HEK293 (cell line): ENCODE measurements around the gene PANK4.

ENCODE experiments used
- CTCF ChIA-PET: fragments of 350-600 bp; formaldehyde crosslinking; extraction: SDS; loops from one replicate; lab custom pipeline; 2021; ENCODE audit warnings: antibody characterized with exemption; lab: Yijun Ruan, JAX
- POLR2A ChIA-PET: fragments of 300-600 bp; formaldehyde crosslinking; extraction: SDS; loops from one replicate; lab custom pipeline; 2020; ENCODE audit warnings: antibody characterized with exemption, inconsistent platforms; lab: Yijun Ruan, JAX
- H3K27ac ChIP-seq: fragments of 200-500 bp; sonication (Bioruptor generic); 2 replicates; pipeline ENCODE4 v1.5.1; 2014; ENCODE audit warnings: low read depth, low read length, control low read depth, inconsistent platforms; ENCODE audit errors: extremely low read depth
- H3K36me3 ChIP-seq, 2 experiments: fragments of 200-500 bp in 1 of 2; sonication (Bioruptor generic) in 1 of 2; 1 replicate in 1 of 2; 2 replicates in 1 of 2; pipeline ENCODE4 v1.5.1; 2014 to 2017; ENCODE audit warnings: inconsistent platforms in 2 of 2, low read length in 2 of 2; ENCODE audit not compliant: control insufficient read depth in 2 of 2, insufficient read depth in 1 of 2
- H3K4me1 ChIP-seq: fragments of 200-500 bp; sonication (Bioruptor generic); 2 replicates; pipeline ENCODE4 v1.5.1; 2014; ENCODE audit warnings: mild to moderate bottlenecking, low read length, inconsistent platforms; ENCODE audit not compliant: control insufficient read depth, insufficient read depth
- H3K4me3 ChIP-seq: 2 replicates; pipeline ENCODE4 v1.5.1; 2011; ENCODE audit warnings: low read depth, mild to moderate bottlenecking, control low read depth, low read length, moderate library complexity
- H3K9me3 ChIP-seq: fragments of 200-500 bp; sonication (Bioruptor generic); 2 replicates; pipeline ENCODE4 v1.5.1; 2014; ENCODE audit warnings: low read depth, low read length, inconsistent platforms; ENCODE audit not compliant: control insufficient read depth, insufficient read depth
- BCL11A ChIP-seq: fragments of 450-650 bp; formaldehyde crosslinking; IDR thresholded peaks from 2 replicates; pipeline ENCODE4 v1.5.1; 2016; ENCODE audit warnings: low read depth, missing biosample characterization, missing genetic modification characterization
- KLF10 ChIP-seq: fragments of 450-650 bp; IDR thresholded peaks from 2 replicates; pipeline ENCODE4 v1.5.1; 2018; ENCODE audit warnings: missing biosample characterization, mild to moderate bottlenecking, missing genetic modification characterization
- MYNN ChIP-seq: fragments of 450-650 bp; formaldehyde crosslinking; IDR thresholded peaks from 2 replicates; pipeline ENCODE4 v1.5.1; 2016; ENCODE audit warnings: missing biosample characterization, missing genetic modification characterization, borderline replicate concordance
- PRDM1 ChIP-seq: fragments of 450-650 bp; formaldehyde crosslinking; IDR thresholded peaks from 2 replicates; pipeline ENCODE4; 2016; ENCODE audit warnings: missing biosample characterization, missing genetic modification characterization
- RBAK ChIP-seq: fragments of 450-650 bp; formaldehyde crosslinking; IDR thresholded peaks from 2 replicates; pipeline ENCODE4 v1.5.1; 2016; ENCODE audit warnings: missing biosample characterization, missing genetic modification characterization
- SP3 ChIP-seq: fragments of 450-650 bp; formaldehyde crosslinking; IDR thresholded peaks from 2 replicates; pipeline ENCODE4 v1.5.1; 2016; ENCODE audit warnings: missing biosample characterization, missing genetic modification characterization
- WT1 ChIP-seq: fragments of 450-650 bp; formaldehyde crosslinking; IDR thresholded peaks from 2 replicates; pipeline ENCODE4 v1.5.1; 2016; ENCODE audit warnings: missing biosample characterization, missing genetic modification characterization
- ZBTB1 ChIP-seq: fragments of 450-650 bp; formaldehyde crosslinking; IDR thresholded peaks from 2 replicates; pipeline ENCODE4 v1.5.1; 2016; ENCODE audit warnings: missing biosample characterization, missing genetic modification characterization
- ZNF148 ChIP-seq: fragments of 450-650 bp; formaldehyde crosslinking; IDR thresholded peaks from 2 replicates; pipeline ENCODE4 v1.5.0; 2017; ENCODE audit warnings: missing biosample characterization, missing genetic modification characterization, borderline replicate concordance
- ZNF274 ChIP-seq, 2 experiments: fragments of 200-500 bp in 1 of 2; fragments of 450-650 bp in 1 of 2; sonication (Bioruptor generic) in 1 of 2; formaldehyde crosslinking in 1 of 2; IDR thresholded peaks; 2 replicates each; pipeline versions ENCODE4 v1.5.1 to v1.6.1; 2014 to 2016; ENCODE audit warnings: borderline replicate concordance in 1 of 2, inconsistent platforms in 1 of 2, low read length in 1 of 2, missing biosample characterization in 1 of 2, missing genetic modification characterization in 1 of 2
- ZNF366 ChIP-seq: fragments of 450-650 bp; formaldehyde crosslinking; conservative IDR thresholded peaks from 2 replicates; pipeline ENCODE4 v1.5.1; 2016; ENCODE audit warnings: missing biosample characterization, missing genetic modification characterization
- ZNF548 ChIP-seq: fragments of 450-650 bp; formaldehyde crosslinking; IDR thresholded peaks from 2 replicates; pipeline ENCODE4 v1.5.1; 2016; ENCODE audit warnings: missing biosample characterization, missing genetic modification characterization
- ZNF639 ChIP-seq: fragments of 450-650 bp; formaldehyde crosslinking; IDR thresholded peaks from 2 replicates; pipeline ENCODE4 v1.5.1; 2016; ENCODE audit warnings: missing biosample characterization, missing genetic modification characterization
- ZNF776 ChIP-seq: fragments of 450-650 bp; formaldehyde crosslinking; IDR thresholded peaks from 2 replicates; pipeline ENCODE4 v1.5.0; 2017; ENCODE audit warnings: missing biosample characterization, missing genetic modification characterization, borderline replicate concordance
- TF ChIP-seq, protein P1 (sequence below): sonication (generic); formaldehyde crosslinking; IDR thresholded peaks from 2 replicates; pipeline ENCODE4 v1.8.1; 2022; ENCODE audit warnings: mild to moderate bottlenecking, moderate library complexity, missing genetic modification reagents
- TF ChIP-seq, protein P2 (sequence below): fragments of 450-650 bp; formaldehyde crosslinking; IDR thresholded peaks from 2 replicates; pipeline ENCODE4 v1.5.1; 2016; ENCODE audit warnings: missing biosample characterization, missing genetic modification characterization
- TF ChIP-seq, protein P3 (sequence below): fragments of 450-650 bp; formaldehyde crosslinking; IDR thresholded peaks from 2 replicates; pipeline ENCODE4 v1.5.1; 2016; ENCODE audit warnings: missing biosample characterization, missing genetic modification characterization

The PANK4 gene

GRCh38 chr1:2463396-2463795 lies 63.0 kb downstream of the PANK4 start (continued):
- TF ChIP-seq, protein P1, sequence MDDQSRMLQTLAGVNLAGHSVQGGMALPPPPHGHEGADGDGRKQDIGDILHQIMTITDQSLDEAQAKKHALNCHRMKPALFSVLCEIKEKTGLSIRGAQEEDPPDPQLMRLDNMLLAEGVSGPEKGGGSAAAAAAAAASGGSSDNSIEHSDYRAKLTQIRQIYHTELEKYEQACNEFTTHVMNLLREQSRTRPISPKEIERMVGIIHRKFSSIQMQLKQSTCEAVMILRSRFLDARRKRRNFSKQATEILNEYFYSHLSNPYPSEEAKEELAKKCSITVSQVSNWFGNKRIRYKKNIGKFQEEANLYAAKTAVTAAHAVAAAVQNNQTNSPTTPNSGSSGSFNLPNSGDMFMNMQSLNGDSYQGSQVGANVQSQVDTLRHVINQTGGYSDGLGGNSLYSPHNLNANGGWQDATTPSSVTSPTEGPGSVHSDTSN = no peak
- TF ChIP-seq ZBTB1 (tag by site-specific recombination) = no peak
- TF ChIP-seq, protein P2, sequence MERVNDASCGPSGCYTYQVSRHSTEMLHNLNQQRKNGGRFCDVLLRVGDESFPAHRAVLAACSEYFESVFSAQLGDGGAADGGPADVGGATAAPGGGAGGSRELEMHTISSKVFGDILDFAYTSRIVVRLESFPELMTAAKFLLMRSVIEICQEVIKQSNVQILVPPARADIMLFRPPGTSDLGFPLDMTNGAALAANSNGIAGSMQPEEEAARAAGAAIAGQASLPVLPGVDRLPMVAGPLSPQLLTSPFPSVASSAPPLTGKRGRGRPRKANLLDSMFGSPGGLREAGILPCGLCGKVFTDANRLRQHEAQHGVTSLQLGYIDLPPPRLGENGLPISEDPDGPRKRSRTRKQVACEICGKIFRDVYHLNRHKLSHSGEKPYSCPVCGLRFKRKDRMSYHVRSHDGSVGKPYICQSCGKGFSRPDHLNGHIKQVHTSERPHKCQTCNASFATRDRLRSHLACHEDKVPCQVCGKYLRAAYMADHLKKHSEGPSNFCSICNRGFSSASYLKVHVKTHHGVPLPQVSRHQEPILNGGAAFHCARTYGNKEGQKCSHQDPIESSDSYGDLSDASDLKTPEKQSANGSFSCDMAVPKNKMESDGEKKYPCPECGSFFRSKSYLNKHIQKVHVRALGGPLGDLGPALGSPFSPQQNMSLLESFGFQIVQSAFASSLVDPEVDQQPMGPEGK (tag by site-specific recombination) = no peak

GRCh38 chr1:2462819-2463218 lies 63.6 kb downstream of the PANK4 start:
- ChIA-PET POLR2A (no interaction called here), CTCF (no interaction called here)
- H3K4me1 ChIP-seq = no peaks in the 10 kb centered on the region

More at GRCh38 chr1:2462819-2463218, 63.6 kb downstream of the PANK4 start:
- Histone ChIP-seq H3K27ac (no peak overlapping the region), H3K36me3 (no peaks in the 10 kb centered on the region), H3K4me3 (no peak overlapping the region), H3K9me3 (no peaks in the 10 kb centered on the region)
- TF ChIP-seq PRDM1 (tag by site-specific recombination) (no peak), ZNF366 (tag by site-specific recombination) (no peak), ZNF776 (no peak), ZNF148 (tag by site-specific recombination) (no peak), ZNF274 (IDR thresholded peaks at IDR 0.05; ENCODE audit: low read length) (no peak), ZNF274 (tag by site-specific recombination; IDR thresholded peaks at IDR 0.05; ENCODE audit: borderline replicate concordance) (no peak), RBAK (tag by site-specific recombination) (no peak), ZNF639 (tag by site-specific recombination) (no peak), WT1 (tag by site-specific recombination) (no peak), SP3 (tag by site-specific recombination) (no peak), KLF10 (tag by site-specific recombination) (no peak), ZNF548 (tag by site-specific recombination) (no peak), MYNN (tag by site-specific recombination) (no peak), BCL11A (tag by site-specific recombination) (no peak)
- TF ChIP-seq, protein P3, sequence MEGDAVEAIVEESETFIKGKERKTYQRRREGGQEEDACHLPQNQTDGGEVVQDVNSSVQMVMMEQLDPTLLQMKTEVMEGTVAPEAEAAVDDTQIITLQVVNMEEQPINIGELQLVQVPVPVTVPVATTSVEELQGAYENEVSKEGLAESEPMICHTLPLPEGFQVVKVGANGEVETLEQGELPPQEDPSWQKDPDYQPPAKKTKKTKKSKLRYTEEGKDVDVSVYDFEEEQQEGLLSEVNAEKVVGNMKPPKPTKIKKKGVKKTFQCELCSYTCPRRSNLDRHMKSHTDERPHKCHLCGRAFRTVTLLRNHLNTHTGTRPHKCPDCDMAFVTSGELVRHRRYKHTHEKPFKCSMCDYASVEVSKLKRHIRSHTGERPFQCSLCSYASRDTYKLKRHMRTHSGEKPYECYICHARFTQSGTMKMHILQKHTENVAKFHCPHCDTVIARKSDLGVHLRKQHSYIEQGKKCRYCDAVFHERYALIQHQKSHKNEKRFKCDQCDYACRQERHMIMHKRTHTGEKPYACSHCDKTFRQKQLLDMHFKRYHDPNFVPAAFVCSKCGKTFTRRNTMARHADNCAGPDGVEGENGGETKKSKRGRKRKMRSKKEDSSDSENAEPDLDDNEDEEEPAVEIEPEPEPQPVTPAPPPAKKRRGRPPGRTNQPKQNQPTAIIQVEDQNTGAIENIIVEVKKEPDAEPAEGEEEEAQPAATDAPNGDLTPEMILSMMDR (tag by site-specific recombination) = no peak
